ENCODE results near the gene VILL. TPM values are rescaled to one million over a fixed set of nuclear protein-coding genes. Genes with fewer than 3 reads are reported as not detected.
"Not testable (repeated sequence)": the region's sequence is repeated elsewhere in the genome, so short reads cannot be mapped to it uniquely, and the experiment has no call there.

The VILL gene
- total RNA-seq, 1 donor from 2014 or later: 16.7 TPM

DNA sequence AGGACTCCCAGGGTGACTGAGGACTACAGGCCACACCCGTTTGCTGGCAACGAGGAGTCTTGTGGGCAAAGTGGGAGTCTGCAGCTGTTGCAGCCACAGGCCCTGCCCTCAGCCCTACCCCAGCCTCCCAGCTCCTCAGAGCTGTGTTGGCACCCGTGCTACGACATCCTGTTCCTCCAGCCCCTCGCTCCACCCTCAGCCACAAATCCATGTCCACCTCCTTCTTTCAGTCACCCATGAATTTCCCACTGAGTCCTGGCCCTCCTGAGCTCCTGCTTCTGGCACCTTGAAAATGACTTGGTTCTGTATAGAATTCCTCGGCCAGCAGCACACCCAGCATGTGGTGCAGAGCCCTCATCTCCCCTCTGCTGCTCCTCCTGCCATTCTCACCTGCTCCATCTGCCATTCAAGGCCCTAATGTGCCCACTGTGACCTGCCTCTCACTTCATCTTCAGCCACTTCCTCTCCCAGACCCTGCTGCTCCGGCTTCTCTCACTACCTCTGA, 20.9 kb upstream of the VILL start:
- H3K27me3 Mint-ChIP-seq (ENCODE audit: low read depth): no peaks in the 10 kb centered on the region
- no peaks in the 10 kb centered on the region for H3K9me3 Mint-ChIP-seq
- no peak for DNase-seq (ENCODE audit: low spot score in 2 of 2, unreplicated experiment in 2 of 2)
- peaks cover 14% of the 10 kb centered on the region for H3K36me3 Mint-ChIP-seq
- H3K4me3 Mint-ChIP-seq: no peak overlapping the region
- no peaks in the 10 kb centered on the region for H3K4me1 Mint-ChIP-seq
- TF ChIP-seq, protein P1, sequence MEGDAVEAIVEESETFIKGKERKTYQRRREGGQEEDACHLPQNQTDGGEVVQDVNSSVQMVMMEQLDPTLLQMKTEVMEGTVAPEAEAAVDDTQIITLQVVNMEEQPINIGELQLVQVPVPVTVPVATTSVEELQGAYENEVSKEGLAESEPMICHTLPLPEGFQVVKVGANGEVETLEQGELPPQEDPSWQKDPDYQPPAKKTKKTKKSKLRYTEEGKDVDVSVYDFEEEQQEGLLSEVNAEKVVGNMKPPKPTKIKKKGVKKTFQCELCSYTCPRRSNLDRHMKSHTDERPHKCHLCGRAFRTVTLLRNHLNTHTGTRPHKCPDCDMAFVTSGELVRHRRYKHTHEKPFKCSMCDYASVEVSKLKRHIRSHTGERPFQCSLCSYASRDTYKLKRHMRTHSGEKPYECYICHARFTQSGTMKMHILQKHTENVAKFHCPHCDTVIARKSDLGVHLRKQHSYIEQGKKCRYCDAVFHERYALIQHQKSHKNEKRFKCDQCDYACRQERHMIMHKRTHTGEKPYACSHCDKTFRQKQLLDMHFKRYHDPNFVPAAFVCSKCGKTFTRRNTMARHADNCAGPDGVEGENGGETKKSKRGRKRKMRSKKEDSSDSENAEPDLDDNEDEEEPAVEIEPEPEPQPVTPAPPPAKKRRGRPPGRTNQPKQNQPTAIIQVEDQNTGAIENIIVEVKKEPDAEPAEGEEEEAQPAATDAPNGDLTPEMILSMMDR (IDR thresholded peaks at IDR 0.05; ENCODE audit: unreplicated experiment): no peak
- no peak overlapping the region for H3K27ac Mint-ChIP-seq

DNA sequence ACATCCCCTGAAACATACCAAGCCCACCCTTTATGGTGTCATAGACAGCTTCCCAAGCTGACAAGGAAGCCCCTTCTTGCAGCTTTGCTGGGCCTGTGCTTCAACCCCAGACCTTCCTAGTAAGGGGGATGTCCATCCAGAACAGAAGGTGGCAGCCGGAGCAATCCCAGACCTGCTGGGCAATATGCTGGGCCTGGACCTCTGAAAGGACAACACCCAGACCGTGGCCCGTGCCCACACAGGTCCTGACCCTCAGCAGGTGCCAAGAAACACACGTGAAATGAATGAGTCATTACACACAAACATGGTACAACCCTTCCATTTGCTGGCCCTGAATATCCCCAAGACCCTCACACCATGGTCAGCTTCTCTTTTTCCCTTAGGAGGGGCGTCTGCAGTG, 19.8 kb upstream of the VILL start:
- Mint-ChIP-seq H3K36me3 (peaks cover 16% of the 10 kb centered on the region), H3K27ac (no peak overlapping the region), H3K27me3 (ENCODE audit: low read depth) (no peaks in the 10 kb centered on the region), H3K4me1 (no peaks in the 10 kb centered on the region), H3K4me3 (no peak overlapping the region), H3K9me3 (no peaks in the 10 kb centered on the region)
- TF ChIP-seq, protein P1 (IDR thresholded peaks at IDR 0.05; ENCODE audit: unreplicated experiment): no peak
- no peak for DNase-seq (ENCODE audit: low spot score in 2 of 2, unreplicated experiment in 2 of 2)

DNA sequence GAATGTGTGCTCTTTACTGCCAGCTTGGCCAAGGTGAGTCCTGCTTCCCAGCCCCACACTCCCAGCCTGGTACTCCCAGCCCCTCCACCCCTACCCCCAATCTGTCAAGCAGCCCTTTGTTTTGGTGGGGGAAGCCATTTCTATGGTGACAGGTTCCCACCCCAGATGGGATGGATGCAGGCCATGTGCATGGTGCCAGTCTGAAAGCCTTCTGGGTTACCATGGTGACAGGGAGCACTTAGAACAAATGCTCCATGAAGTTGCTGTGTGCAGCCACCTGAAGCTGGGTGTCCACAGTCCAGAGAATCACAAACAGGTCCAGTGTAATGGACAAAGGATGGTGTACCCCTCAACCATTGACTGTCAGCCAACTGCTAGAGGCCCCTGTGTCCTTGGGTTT, 19.1 kb upstream of the VILL start:
- TF ChIP-seq, protein P1 (IDR thresholded peaks at IDR 0.05; ENCODE audit: unreplicated experiment): no peak
- no peaks in the 10 kb centered on the region for H3K9me3 Mint-ChIP-seq
- peaks cover 18% of the 10 kb centered on the region for H3K36me3 Mint-ChIP-seq
- DNase-seq (ENCODE audit: low spot score in 2 of 2, unreplicated experiment in 2 of 2): no peak
- H3K27ac Mint-ChIP-seq: no peak overlapping the region
- H3K4me3 Mint-ChIP-seq: no peak overlapping the region
- H3K4me1 Mint-ChIP-seq: no peaks in the 10 kb centered on the region
- no peaks in the 10 kb centered on the region for H3K27me3 Mint-ChIP-seq (ENCODE audit: low read depth)

DNA sequence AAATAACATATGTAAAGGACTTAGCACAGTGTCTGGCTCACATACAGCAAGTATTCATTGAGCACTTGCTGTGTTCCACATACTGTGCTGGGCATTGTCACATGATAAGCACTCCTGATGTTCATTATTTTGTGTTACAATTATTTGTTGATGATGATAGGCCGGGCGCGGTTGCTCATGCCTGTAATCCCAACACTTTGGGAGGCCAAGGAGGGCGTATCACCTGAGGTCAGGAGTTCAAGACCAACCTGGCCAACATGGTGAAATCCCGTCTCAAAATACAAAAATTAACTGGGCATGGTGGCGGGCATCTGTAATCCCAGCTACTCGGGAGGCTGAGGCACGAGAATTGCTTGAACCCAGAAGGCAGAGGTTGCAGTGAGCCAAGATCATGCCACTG, 18.5 kb upstream of the VILL start:
- DNase-seq (ENCODE audit: low spot score in 2 of 2, unreplicated experiment in 2 of 2); H3K4me1 Mint-ChIP-seq; H3K9me3 Mint-ChIP-seq; H3K27me3 Mint-ChIP-seq (ENCODE audit: low read depth); H3K27ac Mint-ChIP-seq; H3K4me3 Mint-ChIP-seq: not testable (repeated sequence)
- H3K36me3 Mint-ChIP-seq: peaks cover 22% of the 10 kb centered on the region

DNA sequence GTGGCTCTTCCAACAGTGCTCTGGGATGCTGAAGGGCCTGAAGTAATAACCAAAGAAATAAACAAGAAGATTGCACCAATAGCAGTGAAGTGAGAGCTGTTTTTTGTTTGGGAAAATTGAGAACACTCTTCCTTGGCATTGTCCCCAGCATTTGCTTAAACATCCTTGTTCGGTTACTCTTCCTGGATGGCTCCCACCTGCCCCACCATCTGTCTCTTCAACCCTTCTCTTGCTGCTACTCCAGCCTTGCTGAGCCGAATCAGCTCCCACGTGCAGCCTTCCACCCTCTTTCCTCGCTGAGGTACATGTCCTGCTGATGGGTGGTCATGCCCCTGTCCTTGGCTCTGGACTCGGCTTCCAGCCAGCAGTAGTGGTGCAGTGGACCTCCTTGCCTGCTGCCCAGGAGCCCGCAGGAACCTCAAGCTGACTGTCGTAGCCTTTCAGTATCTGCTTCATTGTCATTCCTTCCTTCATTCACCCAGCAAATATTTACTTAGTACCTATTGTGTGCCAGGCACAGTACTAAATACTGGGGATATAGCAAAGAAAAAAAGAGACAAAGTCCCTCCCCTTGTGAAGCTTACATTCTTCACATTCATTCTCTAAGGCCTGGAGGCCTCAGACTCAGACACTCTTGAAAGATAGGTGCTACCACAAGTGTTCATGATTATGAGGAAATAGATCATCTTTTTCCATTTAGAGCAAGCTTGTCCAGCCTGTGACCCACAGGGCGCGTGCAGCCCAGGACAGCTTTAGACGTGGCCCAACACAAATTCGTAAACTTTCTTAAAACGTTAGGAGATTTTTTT, 17.1 kb upstream of the VILL start:
- Mint-ChIP-seq H3K27ac (no peak overlapping the region), H3K4me3 (no peak overlapping the region), H3K9me3 (no peaks in the 10 kb centered on the region), H3K27me3 (ENCODE audit: low read depth) (no peaks in the 10 kb centered on the region), H3K36me3 (peaks cover 25% of the 10 kb centered on the region), H3K4me1 (no peaks in the 10 kb centered on the region)
- TF ChIP-seq, protein P1 (IDR thresholded peaks at IDR 0.05; ENCODE audit: unreplicated experiment): no peak
- DNase-seq (ENCODE audit: low spot score in 2 of 2, unreplicated experiment in 2 of 2): no peak

Data from mesothelial cell of epicardium (in vitro differentiated cells).